HepG2 (cell line): ENCODE measurements around the gene GNA12.
A peak's percentile ranks its signal among the peaks of the same experiment; 100 is the strongest.

ENCODE experiments used
- ATF2 ChIP-seq: sonication (generic); formaldehyde crosslinking; IDR thresholded peaks from 2 replicates; pipeline ENCODE4 v1.4.0; 2020; ENCODE audit warnings: missing genetic modification reagents
- CTCF ChIP-seq: sonication (generic); formaldehyde crosslinking; IDR thresholded peaks from 2 replicates; pipeline ENCODE4 v1.5.0; 2020; ENCODE audit warnings: mild to moderate bottlenecking, missing genetic modification reagents, moderate library complexity
- MBNL3 ChIP-seq: fragments of 250-450 bp; sonication (Bioruptor Pico); conservative IDR thresholded peaks from 2 replicates; pipeline ENCODE4 v1.8.0; 2022; ENCODE audit warnings: mild to moderate bottlenecking, inconsistent platforms
- NFE2L1 ChIP-seq: sonication (generic); formaldehyde crosslinking; IDR thresholded peaks from 2 replicates; pipeline ENCODE4 v1.4.0; 2020; ENCODE audit warnings: missing genetic modification reagents, mild to moderate bottlenecking, borderline replicate concordance
- POLR2A ChIP-seq, 2 experiments: IDR thresholded peaks; 2 replicates each; pipeline ENCODE4 v1.6.1; 2011; ENCODE audit warnings: low read depth in 2 of 2, low read length in 2 of 2, mild to moderate bottlenecking in 1 of 2, moderate library complexity in 1 of 2; ENCODE audit not compliant: insufficient read depth in 1 of 2
- RNF2 ChIP-seq: fragments of 450-650 bp; conservative IDR thresholded peaks from 2 replicates; pipeline ENCODE4 v1.6.1; 2016; ENCODE audit warnings: low read depth
- SP1 ChIP-seq, 2 experiments: fragments of 450-650 bp in 1 of 2; sonication (generic) in 1 of 2; formaldehyde crosslinking in 1 of 2; IDR thresholded peaks; 2 replicates each; pipeline versions ENCODE4 v1.4.0 to v1.6.1; 2016 to 2020; ENCODE audit warnings: missing genetic modification reagents in 1 of 2
- TCF12 ChIP-seq, 2 experiments: fragments of 450-650 bp in 1 of 2; sonication (generic) in 1 of 2; formaldehyde crosslinking in 1 of 2; IDR thresholded peaks; 2 replicates each; pipeline versions ENCODE4 v1.6.1 to v1.8.0; 2017 to 2022; ENCODE audit warnings: antibody characterized with exemption in 1 of 2, mild to moderate bottlenecking in 1 of 2, missing genetic modification reagents in 1 of 2, moderate library complexity in 1 of 2
- ZFY ChIP-seq: sonication (generic); formaldehyde crosslinking; IDR thresholded peaks from 2 replicates; pipeline ENCODE4 v1.4.0; 2020; ENCODE audit warnings: missing genetic modification reagents
- ZNF121 ChIP-seq: sonication (generic); formaldehyde crosslinking; IDR thresholded peaks from 2 replicates; pipeline ENCODE4 v1.5.0; 2020; ENCODE audit warnings: mild to moderate bottlenecking, missing genetic modification reagents
- ZNF263 ChIP-seq: sonication (generic); formaldehyde crosslinking; IDR thresholded peaks from 2 replicates; pipeline ENCODE4 v1.4.0; 2020; ENCODE audit warnings: missing genetic modification reagents
- ZNF274 ChIP-seq: sonication (generic); formaldehyde crosslinking; IDR thresholded peaks from 2 replicates; pipeline ENCODE4 v1.5.1; 2020; ENCODE audit warnings: mild to moderate bottlenecking, missing genetic modification reagents
- ZNF766 ChIP-seq: sonication (generic); formaldehyde crosslinking; IDR thresholded peaks from 2 replicates; pipeline ENCODE4 v1.5.0; 2020; ENCODE audit warnings: missing genetic modification reagents, borderline replicate concordance
- TF ChIP-seq, protein P1 (sequence below), 2 experiments: sonication (generic) in 1 of 2; formaldehyde crosslinking in 1 of 2; IDR thresholded peaks; 2 replicates each; pipeline versions ENCODE4 v1.5.1 to v1.6.1; 2011 to 2020; ENCODE audit warnings: borderline replicate concordance in 1 of 2, low read depth in 1 of 2, low read length in 1 of 2, mild to moderate bottlenecking in 1 of 2, missing genetic modification reagents in 1 of 2, moderate library complexity in 1 of 2

- TF ChIP-seq, protein P1, sequence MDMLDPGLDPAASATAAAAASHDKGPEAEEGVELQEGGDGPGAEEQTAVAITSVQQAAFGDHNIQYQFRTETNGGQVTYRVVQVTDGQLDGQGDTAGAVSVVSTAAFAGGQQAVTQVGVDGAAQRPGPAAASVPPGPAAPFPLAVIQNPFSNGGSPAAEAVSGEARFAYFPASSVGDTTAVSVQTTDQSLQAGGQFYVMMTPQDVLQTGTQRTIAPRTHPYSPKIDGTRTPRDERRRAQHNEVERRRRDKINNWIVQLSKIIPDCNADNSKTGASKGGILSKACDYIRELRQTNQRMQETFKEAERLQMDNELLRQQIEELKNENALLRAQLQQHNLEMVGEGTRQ (IDR thresholded peaks at IDR 0.05; ENCODE audit: low read depth, low read length) = no peak
- TF ChIP-seq, protein P1 (CRISPR knock-in tag; IDR thresholded peaks at IDR 0.05; ENCODE audit: borderline replicate concordance) = no peak
- TF ChIP-seq ZNF766 (CRISPR knock-in tag) (no peak), CTCF (CRISPR knock-in tag) (peak; percentile 15; the same call in 1 of the 2 replicates), ZNF121 (CRISPR knock-in tag) (no peak), RNF2 (no peak), ZNF263 (CRISPR knock-in tag) (no peak), NFE2L1 (CRISPR knock-in tag) (no peak), TCF12 (IDR thresholded peaks at IDR 0.05) (no peak), TCF12 (CRISPR knock-in tag; IDR thresholded peaks at IDR 0.05) (no peak), ZNF274 (no peak), MBNL3 (CRISPR knock-in tag) (no peak), POLR2A (IDR thresholded peaks at IDR 0.05; ENCODE audit: insufficient read depth in 1 of 2, low read depth in 2 of 2, low read length in 2 of 2) (no peak), ZFY (no peak), ATF2 (CRISPR knock-in tag) (no peak), SP1 (IDR thresholded peaks at IDR 0.05) (no peak), SP1 (CRISPR knock-in tag; IDR thresholded peaks at IDR 0.05) (no peak)
These were observed 130.7 kb downstream of the GNA12 start for GRCh38 chr7:2713370-2713769.
